HG02840 (cell line): ENCODE measurements around the gene POLR2B.
"Not testable (repeated sequence)": the region's sequence is repeated elsewhere in the genome, so short reads cannot be mapped to it uniquely, and the experiment has no call there.

Experiments
- ATAC-seq: cut with Tn5 transposase; IDR thresholded peaks from one replicate; pipeline ENCODE4 v1.9.1; 2021; ENCODE audit warnings: mild to moderate bottlenecking, moderate library complexity, moderate number of reproducible peaks; ENCODE audit not compliant: unreplicated experiment, low FRiP score

POLR2B gene

DNA sequence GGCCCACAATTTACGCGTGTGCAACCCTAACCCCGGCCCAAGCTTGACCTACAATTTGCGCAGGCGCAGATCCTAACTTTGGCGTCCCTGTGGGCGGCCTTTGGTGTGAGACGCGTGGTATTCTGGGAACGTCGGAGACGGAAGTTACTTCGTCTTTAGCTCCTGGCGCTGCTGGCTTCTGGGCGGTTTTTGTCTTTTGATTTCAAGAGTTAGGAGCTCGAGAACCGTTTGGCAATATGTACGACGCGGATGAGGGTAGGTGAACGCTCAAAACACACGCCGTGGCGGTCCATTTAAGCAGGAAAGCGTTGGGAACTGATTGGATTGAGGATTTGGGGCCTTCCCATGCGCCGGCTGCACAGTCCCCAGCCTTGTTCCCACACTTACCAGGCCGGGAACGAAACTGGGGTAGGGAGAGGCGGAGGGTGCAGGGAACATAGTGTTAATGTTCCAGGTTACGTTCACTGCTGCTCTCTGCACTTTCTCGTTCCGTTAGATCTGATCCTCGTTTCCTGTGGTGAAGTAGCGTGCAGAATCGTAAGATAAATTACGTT lies at the start of gene POLR2B:
TSS of gene POLR2B (plus strand) at position 147 of the 554 bp plus-strand sequence. CDS start at position 237, 90 bp downstream.
- ATAC-seq: peak; percentile 57

DNA sequence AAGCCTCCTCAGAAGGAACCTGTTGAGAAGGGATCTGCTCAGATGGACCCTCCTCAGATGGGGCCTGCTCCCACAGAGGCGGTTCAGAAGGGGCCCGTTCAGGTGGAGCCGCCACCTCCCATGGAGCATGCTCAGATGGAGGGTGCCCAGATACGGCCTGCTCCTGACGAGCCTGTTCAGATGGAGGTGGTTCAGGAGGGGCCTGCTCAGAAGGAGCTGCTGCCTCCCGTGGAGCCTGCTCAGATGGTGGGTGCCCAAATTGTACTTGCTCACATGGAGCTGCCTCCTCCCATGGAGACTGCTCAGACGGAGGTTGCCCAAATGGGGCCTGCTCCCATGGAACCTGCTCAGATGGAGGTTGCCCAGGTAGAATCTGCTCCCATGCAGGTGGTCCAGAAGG lies 48.1 kb upstream of the POLR2B start:
- no peak for ATAC-seq

DNA sequence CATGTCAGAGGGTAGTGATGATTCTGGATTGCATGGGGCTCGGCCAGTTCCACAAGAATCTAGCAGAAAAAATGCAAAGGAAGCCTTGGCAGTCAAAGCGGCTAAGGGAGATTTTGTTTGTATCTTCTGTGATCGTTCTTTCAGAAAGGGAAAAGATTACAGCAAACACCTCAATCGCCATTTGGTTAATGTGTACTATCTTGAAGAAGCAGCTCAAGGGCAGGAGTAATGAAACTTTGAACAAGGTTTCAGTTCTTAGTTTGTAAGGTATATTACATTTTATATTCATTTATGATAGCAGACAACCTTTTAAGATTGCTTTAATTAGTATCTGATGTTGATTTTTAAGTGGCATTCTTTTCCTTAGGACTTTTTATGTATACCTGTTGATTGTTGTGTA lies 46.8 kb upstream of the POLR2B start:
- ATAC-seq: no peak

DNA sequence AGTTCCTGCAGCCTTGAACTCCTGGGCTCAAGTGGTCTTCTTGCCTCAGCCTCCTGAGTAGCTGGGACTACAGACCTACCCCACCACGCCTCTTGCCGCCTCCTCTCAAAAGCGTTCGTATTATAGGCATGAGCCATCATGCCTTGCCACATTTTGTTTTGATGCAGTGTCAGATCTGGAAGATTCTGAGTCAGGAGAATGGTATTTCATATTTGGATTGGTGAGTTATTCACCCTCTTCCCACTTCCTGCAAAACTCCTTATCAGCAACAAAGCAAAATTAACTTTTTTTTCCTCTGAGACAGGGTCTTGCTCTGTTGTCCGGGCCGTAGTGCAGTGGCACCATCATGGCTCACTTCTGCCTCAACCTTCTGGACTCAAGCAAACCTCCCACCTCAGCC lies 41.4 kb upstream of the POLR2B start:
- no peak for ATAC-seq

GRCh38 chr4:56939826-56940225 lies 38.9 kb upstream of the POLR2B start:
- ATAC-seq: not testable (repeated sequence)

- ATAC-seq: no peak
Measured at GRCh38 chr4:56940403-56940802, 38.3 kb upstream of the POLR2B start.

GRCh38 chr4:56940971-56941370 lies 37.7 kb upstream of the POLR2B start:
- no peak for ATAC-seq

GRCh38 chr4:56941403-56941802 lies 37.3 kb upstream of the POLR2B start:
- ATAC-seq: no peak

GRCh38 chr4:56953680-56954520 lies 24.8 kb upstream of the POLR2B start:
- no peak for ATAC-seq

GRCh38 chr4:56958111-56958517 lies 20.6 kb upstream of the POLR2B start:
- ATAC-seq: no peak

GRCh38 chr4:56959100-56959499 lies 19.6 kb upstream of the POLR2B start:
- no peak for ATAC-seq

- ATAC-seq: no peak
Measured at GRCh38 chr4:56961107-56961500, 17.6 kb upstream of the POLR2B start.

GRCh38 chr4:56971383-56971782 lies 7.3 kb upstream of the POLR2B start:
- no peak for ATAC-seq

- no peak for ATAC-seq
Measured at GRCh38 chr4:56972389-56972788, 6.3 kb upstream of the POLR2B start.

DNA sequence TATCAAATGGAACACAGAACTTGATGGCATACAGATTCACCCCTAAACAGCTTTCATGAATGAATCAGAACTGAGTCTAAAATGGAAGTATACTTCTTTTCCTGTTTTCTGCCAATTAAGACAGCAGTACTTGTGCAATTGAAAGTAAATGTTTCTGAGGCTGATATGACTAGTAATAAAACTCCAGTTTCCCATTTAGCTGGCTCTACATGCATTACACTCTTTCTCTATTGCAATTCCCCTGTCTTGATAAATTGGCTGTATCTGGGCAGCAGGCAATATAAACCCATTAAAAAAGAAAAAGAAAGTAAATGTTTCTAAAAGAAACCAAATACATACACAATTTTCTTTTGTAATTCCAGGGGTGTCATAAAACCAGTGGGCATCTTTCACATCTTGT lies 5.9 kb upstream of the POLR2B start:
- no peak for ATAC-seq

GRCh38 chr4:56973336-56973735 lies 5.4 kb upstream of the POLR2B start:
- no peak for ATAC-seq

- no peak for ATAC-seq
Measured at GRCh38 chr4:56976283-56976836, 2.3 kb upstream of the POLR2B start.

DNA sequence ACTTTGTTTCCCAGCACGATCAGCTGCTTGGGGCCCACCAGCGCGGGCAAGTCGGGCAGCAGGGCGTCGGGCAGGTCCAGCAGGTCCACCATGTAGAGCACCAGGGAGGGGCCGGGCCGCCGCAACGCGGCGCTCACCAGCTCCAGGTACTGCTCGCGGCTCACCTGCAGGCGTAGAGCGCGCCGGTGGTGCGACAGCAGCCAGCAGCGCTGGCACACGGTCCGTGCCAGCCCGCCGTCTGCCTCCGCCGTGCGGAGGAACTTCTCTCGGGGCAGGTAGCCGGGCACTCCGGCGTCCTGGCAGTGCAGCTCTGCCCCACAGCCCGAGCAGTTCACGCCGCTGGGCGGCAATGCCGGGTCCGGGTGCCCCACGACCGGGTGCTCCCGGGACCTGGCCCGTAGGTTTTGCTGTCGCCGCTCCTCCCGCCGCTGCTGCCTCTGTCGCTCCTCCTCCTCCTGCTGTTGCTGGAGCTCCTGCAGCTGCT lies 1.8 kb upstream of the POLR2B start:
- ATAC-seq: peak; percentile 20

- peak; percentile 86 for ATAC-seq
Measured at GRCh38 chr4:56977321-56978012, 1.2 kb upstream of the POLR2B start, which contains the start of gene NOA1. Gene NOA1, minus strand, starts transcription at chr4:56977606. Its CDS starts 21 bp downstream, at chr4:56977585.

- no peak for ATAC-seq
Measured at GRCh38 chr4:56979421-56980072, 851 bp downstream of the POLR2B start.
